Adrenal gland (tissue), 5 donors: ENCODE measurements around the gene ZBTB7C.

ENCODE experiments used
- POLR2A ChIP-seq, 2 donors: fragments of 450-650 bp; IDR thresholded peaks; one replicate each; pipeline ENCODE4 v1.6.1; 2017; ENCODE audit warnings: antibody characterized with exemption in 2 of 2, mild to moderate bottlenecking in 2 of 2, moderate library complexity in 1 of 2
- TF ChIP-seq, protein P1 (sequence below), 6 experiments: fragments of 450-650 bp in 4 of 6; fragments of 200-600 bp in 2 of 6; sonication (generic) in 1 of 6; IDR thresholded peaks; 1 replicate in 5 of 6; 2 replicates in 1 of 6; pipeline versions ENCODE4 v1.5.1 to v1.8.0; 2016 to 2021; ENCODE audit warnings: antibody characterized with exemption in 6 of 6, mild to moderate bottlenecking in 2 of 6, moderate library complexity in 1 of 6
- donor health status: DM: no; HTN: no; CAD: no.

DNA sequence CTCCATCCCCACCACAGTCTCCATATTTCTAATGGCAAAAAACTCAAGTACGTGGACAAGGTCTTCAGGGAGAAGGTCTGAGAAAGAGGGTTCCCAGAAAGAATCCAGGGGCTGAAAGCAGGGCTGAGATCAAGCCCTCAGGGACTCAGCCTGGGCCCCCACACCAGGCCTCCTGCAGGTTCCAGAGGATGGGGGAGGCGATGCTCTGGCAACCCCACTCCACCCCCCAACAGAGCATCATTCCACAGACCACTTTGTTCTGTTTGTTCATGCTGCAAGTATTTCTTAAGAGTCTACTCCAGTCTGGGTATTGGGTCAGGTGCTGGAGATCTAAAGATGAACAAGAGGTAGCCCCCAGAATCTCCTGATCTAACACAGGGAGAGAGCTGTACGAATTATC is 32.2 kb downstream of the ZBTB7C start:
- TF ChIP-seq POLR2A (IDR thresholded peaks at IDR 0.05), result no peak
- TF ChIP-seq, protein P1, sequence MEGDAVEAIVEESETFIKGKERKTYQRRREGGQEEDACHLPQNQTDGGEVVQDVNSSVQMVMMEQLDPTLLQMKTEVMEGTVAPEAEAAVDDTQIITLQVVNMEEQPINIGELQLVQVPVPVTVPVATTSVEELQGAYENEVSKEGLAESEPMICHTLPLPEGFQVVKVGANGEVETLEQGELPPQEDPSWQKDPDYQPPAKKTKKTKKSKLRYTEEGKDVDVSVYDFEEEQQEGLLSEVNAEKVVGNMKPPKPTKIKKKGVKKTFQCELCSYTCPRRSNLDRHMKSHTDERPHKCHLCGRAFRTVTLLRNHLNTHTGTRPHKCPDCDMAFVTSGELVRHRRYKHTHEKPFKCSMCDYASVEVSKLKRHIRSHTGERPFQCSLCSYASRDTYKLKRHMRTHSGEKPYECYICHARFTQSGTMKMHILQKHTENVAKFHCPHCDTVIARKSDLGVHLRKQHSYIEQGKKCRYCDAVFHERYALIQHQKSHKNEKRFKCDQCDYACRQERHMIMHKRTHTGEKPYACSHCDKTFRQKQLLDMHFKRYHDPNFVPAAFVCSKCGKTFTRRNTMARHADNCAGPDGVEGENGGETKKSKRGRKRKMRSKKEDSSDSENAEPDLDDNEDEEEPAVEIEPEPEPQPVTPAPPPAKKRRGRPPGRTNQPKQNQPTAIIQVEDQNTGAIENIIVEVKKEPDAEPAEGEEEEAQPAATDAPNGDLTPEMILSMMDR (IDR thresholded peaks at IDR 0.05), result no peak
